ENCODE data around the gene TRPT1. TPM values are rescaled to one million over a fixed set of nuclear protein-coding genes. Genes with fewer than 3 reads are reported as not detected.

TRPT1 gene
- total and polyA plus RNA-seq, 2 experiments from 2014 or later = 36.9 to 52.2 TPM

DNA sequence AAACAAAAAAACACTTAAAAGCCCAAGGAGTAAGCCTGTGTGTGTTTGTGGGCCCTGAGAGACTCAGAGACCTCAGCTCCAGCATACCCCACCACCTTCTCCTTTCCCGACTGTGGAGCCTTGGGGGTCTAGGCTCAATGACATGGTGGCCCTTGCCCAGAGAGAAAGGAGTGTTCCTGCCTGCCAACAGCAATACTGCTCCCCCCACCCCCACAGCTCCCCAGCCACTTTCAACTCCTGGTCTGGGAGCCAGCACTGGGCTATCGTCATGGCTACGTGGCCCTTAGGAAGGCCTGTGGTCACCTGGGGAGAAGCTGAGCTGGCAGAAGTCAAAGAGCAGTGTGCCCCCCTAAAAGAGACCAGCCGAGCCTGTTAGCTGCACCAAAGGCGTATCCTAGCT is 18.1 kb upstream of the TRPT1 start:
- Mint-ChIP-seq H3K9me3 (no peaks in the 10 kb centered on the region), H3K27me3 (ENCODE audit: insufficient read depth, low read depth, poor library complexity) (peaks cover 39% of the 10 kb centered on the region), H3K4me3 (peak overlapping the region; percentile 93), H3K27ac (no peak overlapping the region), H3K36me3 (ENCODE audit: low read depth) (peaks cover 17% of the 10 kb centered on the region), H3K4me1 (peaks cover 42% of the 10 kb centered on the region)
- Histone ChIP-seq H3K4me2 (no peak overlapping the region), H3K4me1 (ENCODE audit: insufficient read depth) (peaks cover 32% of the 10 kb centered on the region), H3K27ac (ENCODE audit: low read depth) (no peak overlapping the region), H3K9me2 (ENCODE audit: insufficient read depth) (no peaks in the 10 kb centered on the region), H2AFZ (no peak overlapping the region), H3K27me3 (ENCODE audit: insufficient read depth) (no peaks in the 10 kb centered on the region), H3F3A (replicated peaks; ENCODE audit: low read depth) (peaks cover 41% of the 10 kb centered on the region), H3K36me3 (ENCODE audit: insufficient read depth) (no peaks in the 10 kb centered on the region), H4K20me1 (replicated peaks; ENCODE audit: insufficient read depth) (no peaks in the 10 kb centered on the region; the same call in 1 of the 2 replicates), H3K79me2 (replicated peaks; ENCODE audit: insufficient read depth) (peaks cover 26% of the 10 kb centered on the region), H3K4me3 (no peak overlapping the region)
- TF ChIP-seq NANOG (IDR thresholded peaks at IDR 0.05; ENCODE audit: borderline replicate concordance) (no peak), CREB1 (CRISPR knock-in tag; IDR thresholded peaks at IDR 0.05; ENCODE audit: low read depth) (no peak)
- TF ChIP-seq, protein P1, sequence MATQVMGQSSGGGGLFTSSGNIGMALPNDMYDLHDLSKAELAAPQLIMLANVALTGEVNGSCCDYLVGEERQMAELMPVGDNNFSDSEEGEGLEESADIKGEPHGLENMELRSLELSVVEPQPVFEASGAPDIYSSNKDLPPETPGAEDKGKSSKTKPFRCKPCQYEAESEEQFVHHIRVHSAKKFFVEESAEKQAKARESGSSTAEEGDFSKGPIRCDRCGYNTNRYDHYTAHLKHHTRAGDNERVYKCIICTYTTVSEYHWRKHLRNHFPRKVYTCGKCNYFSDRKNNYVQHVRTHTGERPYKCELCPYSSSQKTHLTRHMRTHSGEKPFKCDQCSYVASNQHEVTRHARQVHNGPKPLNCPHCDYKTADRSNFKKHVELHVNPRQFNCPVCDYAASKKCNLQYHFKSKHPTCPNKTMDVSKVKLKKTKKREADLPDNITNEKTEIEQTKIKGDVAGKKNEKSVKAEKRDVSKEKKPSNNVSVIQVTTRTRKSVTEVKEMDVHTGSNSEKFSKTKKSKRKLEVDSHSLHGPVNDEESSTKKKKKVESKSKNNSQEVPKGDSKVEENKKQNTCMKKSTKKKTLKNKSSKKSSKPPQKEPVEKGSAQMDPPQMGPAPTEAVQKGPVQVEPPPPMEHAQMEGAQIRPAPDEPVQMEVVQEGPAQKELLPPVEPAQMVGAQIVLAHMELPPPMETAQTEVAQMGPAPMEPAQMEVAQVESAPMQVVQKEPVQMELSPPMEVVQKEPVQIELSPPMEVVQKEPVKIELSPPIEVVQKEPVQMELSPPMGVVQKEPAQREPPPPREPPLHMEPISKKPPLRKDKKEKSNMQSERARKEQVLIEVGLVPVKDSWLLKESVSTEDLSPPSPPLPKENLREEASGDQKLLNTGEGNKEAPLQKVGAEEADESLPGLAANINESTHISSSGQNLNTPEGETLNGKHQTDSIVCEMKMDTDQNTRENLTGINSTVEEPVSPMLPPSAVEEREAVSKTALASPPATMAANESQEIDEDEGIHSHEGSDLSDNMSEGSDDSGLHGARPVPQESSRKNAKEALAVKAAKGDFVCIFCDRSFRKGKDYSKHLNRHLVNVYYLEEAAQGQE (IDR thresholded peaks at IDR 0.05; ENCODE audit: unreplicated experiment) = no peak
- DNase-seq (ENCODE audit: low spot score) (no peak), ATAC-seq (no peak)

DNA sequence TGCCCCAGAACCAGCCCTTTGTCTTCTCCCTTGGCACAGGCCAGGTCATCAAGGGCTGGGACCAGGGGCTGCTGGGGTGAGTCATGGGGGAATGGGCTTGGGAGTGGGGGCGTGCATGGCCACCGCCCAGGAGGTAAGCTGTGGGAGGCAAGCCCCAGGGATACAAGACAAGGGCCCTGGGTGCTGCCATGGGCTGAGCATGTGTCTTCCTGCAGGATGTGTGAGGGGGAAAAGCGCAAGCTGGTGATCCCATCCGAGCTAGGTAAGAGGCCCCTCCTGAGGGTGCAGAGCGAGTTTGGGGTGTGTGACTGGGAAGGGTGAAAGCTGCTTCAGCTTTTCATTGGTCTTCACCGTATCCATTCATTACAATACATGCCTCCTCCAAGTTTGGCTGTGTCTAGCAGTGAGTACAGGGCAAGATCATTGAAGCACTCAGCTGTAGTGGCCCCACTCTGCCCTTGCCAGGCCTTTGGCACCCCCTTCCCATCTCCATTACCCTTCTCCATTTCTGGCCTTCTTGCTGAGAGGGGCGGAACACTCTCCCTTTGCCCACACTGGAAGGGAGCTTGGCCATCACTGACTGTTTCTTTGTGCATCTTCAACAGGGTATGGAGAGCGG is 17.4 kb upstream of the TRPT1 start:
- ATAC-seq (no peak), DNase-seq (ENCODE audit: low spot score) (no peak)
- Mint-ChIP-seq H3K9me3 (no peaks in the 10 kb centered on the region), H3K4me3 (peak overlapping the region; percentile 93), H3K27ac (peak overlapping the region; percentile 43; the same call in 1 of the 2 replicates), H3K4me1 (peaks cover 34% of the 10 kb centered on the region), H3K36me3 (ENCODE audit: low read depth) (peaks cover 21% of the 10 kb centered on the region), H3K27me3 (ENCODE audit: insufficient read depth, low read depth, poor library complexity) (peaks cover 33% of the 10 kb centered on the region)
- H3K27me3 ChIP-seq (ENCODE audit: insufficient read depth) = no peaks in the 10 kb centered on the region
- H3K4me2 ChIP-seq = no peak overlapping the region
- H4K20me1 ChIP-seq (replicated peaks; ENCODE audit: insufficient read depth) = no peaks in the 10 kb centered on the region; the same call in 1 of the 2 replicates
- H3K36me3 ChIP-seq (ENCODE audit: insufficient read depth) = no peaks in the 10 kb centered on the region
- peaks cover 24% of the 10 kb centered on the region for H3K4me1 ChIP-seq (ENCODE audit: insufficient read depth)
- peak overlapping the region; percentile 97; the same call in 1 of the 2 replicates for H3K4me3 ChIP-seq
- no peak overlapping the region for H2AFZ ChIP-seq
- TF ChIP-seq POLR2AphosphoS5 (IDR thresholded peaks at IDR 0.05; ENCODE audit: low read depth) = 0 out of 2 replicates have a peak, but pooled peaks have one; percentile 21
- TF ChIP-seq ZNF114 (CRISPR knock-in tag; IDR thresholded peaks at IDR 0.05) = no peak
- peak overlapping the region; percentile 19; the same call in 1 of the 2 replicates for H3K27ac ChIP-seq (ENCODE audit: low read depth)
- peaks cover 35% of the 10 kb centered on the region for H3F3A ChIP-seq (replicated peaks; ENCODE audit: low read depth)
- no peaks in the 10 kb centered on the region for H3K9me2 ChIP-seq (ENCODE audit: insufficient read depth)
- H3K79me2 ChIP-seq (replicated peaks; ENCODE audit: insufficient read depth) = peaks cover 26% of the 10 kb centered on the region
